ENCODE results near the gene ANKRD39.

GRCh38 chr2:96826546-96827278 lies 31.1 kb downstream of the ANKRD39 start:
- TF ChIP-seq CTCF (IDR thresholded peaks at IDR 0.05; ENCODE audit: low read depth, low read length, missing input control), result no peak
- no peak for TF ChIP-seq REST (IDR thresholded peaks at IDR 0.05)
- TF ChIP-seq RAD21 (IDR thresholded peaks at IDR 0.05), result no peak
- no peak for TF ChIP-seq SP1 (IDR thresholded peaks at IDR 0.05)
- no peak for TF ChIP-seq MAX (IDR thresholded peaks at IDR 0.05)
- TF ChIP-seq EGR1 (IDR thresholded peaks at IDR 0.05; ENCODE audit: low read depth in 2 of 2), result no peak
- TF ChIP-seq ATF3 (IDR thresholded peaks at IDR 0.05), result no peak
- no peak for TF ChIP-seq GABPA (IDR thresholded peaks at IDR 0.05 in 1 of 2, conservative IDR thresholded peaks at IDR 0.05 in 1 of 2)
